ENCODE data around the gene ADAMTSL2.
"Not testable (repeated sequence)": the region's sequence is repeated elsewhere in the genome, so short reads cannot be mapped to it uniquely, and the experiment has no call there.

The ADAMTSL2 gene

GRCh38 chr9:133561976-133562554 lies 27.6 kb downstream of the ADAMTSL2 start:
- DNase-seq: no peak

GRCh38 chr9:133562611-133563290 lies 28.2 kb downstream of the ADAMTSL2 start:
- DNase-seq: no peak

DNA sequence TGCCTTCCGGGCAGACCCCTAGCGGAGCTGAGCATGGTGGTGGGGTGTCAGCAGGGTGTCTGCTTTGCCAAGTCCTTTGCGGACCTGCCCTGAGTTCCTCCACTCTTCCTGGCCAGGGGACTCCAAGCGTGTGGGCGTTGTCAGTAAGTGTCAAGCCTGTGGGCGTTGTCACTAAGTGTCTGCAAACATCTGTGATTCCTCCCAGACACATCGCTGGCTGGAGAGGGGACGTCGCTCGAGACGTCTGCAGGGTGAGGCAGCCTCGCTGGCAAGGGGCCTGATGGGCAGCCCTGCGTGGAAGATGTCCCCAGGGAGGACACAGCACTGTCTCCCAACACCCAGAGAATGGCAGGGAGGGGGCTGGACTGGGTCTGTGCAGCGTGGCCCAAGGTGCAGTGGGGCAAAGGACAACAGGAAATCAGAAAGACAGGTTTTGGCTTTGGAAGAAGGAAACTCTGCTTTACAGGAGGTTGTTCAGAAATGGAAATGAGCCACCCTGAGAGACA lies 28.8 kb downstream of the ADAMTSL2 start:
- peak; percentile 4 for DNase-seq

DNA sequence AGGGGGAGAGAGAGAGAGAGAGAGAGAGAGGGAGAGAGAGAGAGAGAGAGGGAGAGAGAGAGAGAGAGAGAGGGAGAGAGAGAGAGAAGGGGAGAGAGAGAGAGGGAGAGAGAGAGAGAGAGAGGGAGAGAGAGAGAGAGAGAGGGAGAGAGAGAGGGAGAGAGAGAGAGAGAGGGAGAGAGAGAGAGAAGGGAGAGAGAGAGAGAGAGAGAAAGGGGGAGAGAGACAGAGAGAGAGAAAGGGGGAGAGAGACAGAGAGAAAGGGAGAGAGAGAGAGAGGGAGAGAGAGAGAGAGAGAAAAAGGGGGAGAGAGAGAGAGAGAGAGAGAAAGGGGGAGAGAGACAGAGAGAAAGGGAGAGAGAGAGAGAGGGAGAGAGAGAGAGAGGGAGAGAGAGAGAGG lies 29.3 kb downstream of the ADAMTSL2 start:
- DNase-seq: not testable (repeated sequence)

- no peak for DNase-seq
These were observed 30.1 kb downstream of the ADAMTSL2 start for GRCh38 chr9:133564451-133565116.

DNA sequence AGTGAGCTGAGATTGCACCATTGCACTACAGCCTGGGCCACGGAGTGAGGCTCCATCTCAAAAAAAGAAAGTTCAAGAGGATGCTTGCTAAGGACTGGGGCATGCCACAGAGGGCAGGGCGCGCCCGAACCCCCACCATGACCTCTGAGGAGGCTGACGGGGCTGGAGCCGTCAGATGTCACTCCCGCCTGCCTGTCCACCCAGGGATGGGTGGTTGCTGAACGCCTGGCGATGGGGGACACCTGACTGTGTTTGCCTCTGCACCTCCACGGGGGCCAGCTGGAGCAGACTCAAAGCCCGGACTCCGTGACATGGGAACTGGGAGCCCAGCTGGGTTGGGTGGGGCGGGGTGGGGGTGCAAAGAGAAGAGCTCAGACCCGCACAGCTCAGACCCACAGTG lies 31.9 kb downstream of the ADAMTSL2 start:
- DNase-seq: no peak

DNA sequence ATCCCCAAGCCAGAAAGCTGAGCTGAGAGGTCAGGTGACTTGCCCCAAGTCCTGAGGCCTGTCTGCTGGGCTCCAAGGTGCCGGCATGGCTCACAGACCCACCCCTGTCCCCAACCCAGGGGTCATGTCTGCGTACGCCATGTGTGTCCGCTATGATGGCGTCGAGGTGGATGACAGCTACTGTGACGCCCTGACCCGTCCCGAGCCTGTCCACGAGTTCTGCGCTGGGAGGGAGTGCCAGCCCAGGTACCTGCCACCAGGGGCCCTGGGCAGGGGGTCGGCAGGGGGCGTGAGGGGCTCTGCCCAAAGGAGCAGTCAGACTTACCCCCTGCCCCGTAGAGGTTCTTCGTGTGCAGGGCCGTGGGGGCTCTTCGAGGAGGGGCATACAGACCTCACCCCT lies 32.3 kb downstream of the ADAMTSL2 start:
- DNase-seq: no peak

GRCh38 chr9:133568186-133568585 lies 33.7 kb downstream of the ADAMTSL2 start:
- no peak for DNase-seq

- DNase-seq: no peak
These were observed 34.7 kb downstream of the ADAMTSL2 start for GRCh38 chr9:133569121-133569785.

DNA sequence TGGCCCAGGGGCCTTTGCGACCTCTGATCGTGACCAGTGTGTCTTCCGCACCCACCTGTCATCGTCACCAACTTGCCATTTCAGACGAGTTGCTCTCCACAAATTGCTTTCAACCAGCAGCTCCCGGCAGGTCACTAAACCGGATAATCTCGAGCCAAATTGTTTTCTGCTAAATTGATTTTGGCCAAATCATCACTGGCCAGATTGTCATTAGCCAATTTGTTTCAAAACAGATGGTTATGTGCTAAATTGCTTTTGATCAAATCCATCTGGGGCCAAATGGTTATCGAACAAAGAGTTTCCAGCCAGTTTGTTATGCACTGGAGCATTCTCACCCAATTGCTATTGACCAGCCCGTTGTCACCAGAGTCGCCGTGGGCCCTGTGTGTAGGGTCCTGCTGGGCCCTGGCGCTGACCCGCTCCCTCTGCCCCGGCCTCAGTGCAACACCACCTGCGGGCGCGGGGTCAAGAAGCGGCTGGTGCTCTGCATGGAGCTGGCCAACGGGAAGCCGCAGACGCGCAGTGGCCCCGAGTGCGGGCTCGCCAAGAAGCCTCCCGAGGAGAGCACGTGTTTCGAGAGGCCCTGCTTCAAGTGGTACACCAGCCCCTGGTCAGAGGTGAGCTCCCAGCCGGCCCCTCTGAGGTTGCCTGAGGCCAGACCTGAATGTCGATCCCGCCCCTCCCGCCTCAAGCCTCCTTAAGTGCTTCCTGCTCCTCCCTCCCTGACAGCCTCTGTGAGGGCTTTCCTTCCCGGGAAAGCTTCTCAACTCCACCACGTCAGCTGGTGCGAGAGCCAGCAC lies 35.6 kb downstream of the ADAMTSL2 start:
- no peak for DNase-seq

DNA sequence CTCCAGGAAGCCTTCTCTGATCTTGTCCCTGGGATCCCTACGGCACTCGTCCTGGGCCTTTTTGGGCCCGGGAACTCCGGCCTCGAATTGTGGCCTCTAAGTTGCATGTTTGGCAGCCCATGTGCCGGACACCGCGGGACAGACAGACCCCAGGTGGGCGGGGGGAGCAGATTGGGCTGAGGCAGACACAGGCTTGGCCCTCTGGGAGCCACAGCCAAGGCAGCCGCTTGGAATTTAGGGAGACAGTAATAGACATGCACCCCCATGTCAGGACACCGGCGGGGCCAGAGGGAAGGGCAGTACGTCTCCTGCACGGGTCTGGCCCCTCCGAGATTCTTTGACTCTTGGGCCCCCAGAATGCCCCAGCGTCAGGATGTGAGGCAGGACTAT lies 36.2 kb downstream of the ADAMTSL2 start:
- no peak for DNase-seq

- no peak for DNase-seq
These were observed 36.9 kb downstream of the ADAMTSL2 start for GRCh38 chr9:133571391-133571890.

GRCh38 chr9:133571896-133572595 lies 37.5 kb downstream of the ADAMTSL2 start:
- no peak for DNase-seq

- no peak for DNase-seq
These were observed 38.4 kb downstream of the ADAMTSL2 start for GRCh38 chr9:133572821-133573361.

DNA sequence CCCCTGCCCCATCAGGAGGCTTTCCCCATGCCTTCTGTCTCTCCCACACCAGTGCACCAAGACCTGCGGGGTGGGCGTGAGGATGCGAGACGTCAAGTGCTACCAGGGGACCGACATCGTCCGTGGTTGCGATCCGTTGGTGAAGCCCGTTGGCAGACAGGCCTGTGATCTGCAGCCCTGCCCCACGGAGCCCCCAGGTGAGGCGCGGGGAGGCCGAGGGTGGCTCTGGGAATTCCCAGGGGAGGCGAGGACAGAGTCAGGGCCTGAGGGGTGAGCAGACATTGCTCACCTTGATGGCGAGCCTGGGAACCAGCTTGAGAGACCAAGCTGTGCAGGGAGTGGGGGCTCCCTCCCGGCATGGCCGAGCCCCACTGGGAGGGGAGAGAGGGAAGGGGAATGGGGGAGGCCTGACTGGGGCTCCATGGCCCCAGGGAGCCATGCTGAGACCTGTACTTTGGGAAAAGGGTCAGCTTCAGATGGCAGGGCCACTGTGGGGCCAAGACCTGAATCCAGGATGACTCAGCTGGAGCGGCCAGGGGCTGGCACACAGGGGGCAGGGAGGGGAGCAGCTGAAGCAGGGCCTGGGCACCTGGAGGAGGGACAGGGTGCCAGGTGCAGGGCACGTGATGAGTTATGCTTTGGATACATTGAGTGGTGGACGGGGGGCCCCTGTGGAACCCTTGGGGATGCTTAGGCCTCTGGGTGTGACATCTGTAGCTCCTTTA lies 39.4 kb downstream of the ADAMTSL2 start:
- DNase-seq: no peak

GRCh38 chr9:133574771-133575170 lies 40.3 kb downstream of the ADAMTSL2 start:
- DNase-seq: no peak

DNA sequence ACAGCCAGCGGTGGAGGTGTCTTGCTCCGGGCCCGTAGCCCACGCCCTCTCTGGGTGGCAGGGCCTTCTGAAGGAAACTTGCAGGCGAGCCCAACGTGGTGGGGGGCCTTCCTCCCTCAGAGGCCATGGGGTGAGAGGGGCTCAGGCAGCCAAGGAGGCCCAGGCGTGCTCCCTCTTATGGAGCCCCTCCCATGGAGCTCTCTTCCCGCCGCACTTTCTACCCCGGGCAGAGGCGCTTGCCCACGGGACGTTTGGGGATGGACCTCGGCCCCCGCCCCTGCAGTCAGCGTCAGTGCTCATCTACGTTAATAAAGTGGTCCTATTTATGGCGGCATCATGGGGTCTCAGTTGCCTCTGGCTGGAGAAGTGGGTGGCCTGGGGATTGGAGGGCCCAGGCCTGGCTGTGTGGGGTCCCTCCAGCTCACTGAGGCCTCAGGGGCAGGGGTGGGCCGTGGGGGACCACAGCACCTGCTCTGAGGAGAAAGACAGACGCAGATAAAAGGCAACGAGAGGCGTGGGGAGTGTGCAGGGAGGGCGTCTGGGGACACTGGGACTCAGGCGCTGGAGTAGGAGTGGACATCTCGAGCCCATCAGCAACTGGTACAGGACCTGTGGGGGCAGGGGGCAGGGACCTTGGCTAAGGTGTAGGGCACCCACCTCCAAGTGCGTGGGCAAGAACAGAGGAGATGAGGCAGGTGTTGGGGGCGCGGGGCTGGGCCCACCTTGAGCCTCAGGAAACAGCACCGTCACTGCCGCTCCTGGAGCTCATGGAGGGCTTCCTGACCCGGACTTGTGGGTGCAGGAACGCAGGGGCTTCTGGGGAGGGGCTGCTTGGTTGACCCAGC lies 40.9 kb downstream of the ADAMTSL2 start:
- no peak for DNase-seq

DNA sequence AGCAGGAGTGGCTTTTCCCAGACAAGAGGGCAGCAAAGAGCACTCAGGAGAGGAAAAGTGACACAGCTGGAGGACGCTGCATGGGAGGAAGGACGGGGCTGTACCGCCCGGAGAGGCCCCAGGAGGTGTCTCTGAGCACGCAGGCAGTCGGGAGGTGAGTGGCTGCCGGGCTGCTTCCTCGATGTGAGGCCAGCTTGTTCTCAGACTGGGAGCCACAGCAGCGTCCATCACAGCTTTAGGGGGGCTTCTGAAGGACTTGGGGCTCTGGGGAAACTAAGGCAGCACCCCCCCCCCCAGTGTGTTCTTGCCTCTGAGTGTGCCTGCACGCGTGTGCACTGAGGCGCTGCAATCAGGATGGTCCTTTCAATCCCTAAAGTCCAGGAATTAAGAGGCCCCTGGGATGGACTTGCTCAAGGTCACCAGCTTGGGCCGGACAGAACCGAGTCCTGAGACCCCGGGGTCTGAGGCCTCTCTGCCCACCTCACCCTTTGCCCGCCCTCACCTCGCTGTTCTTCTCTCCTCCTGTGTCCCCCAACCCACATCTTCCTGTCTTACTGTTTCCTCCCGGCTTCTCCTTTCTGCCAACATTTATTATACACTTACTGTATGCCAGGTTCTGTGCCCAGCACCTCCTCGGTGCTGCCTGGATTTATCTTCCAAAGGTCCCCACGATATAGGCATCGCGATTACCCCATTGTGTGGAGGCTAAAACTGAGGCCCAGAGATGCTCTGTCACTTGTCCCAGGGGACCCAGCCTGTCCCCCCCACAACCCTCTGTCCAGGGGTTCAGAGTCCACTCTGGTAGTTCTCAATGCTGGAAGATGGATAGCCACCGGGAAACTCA lies 41.7 kb downstream of the ADAMTSL2 start:
- DNase-seq: no peak
